ENCODE results near the gene STEAP1B. TPM values are rescaled to one million over a fixed set of nuclear protein-coding genes. Genes with fewer than 3 reads are reported as not detected.
"Not testable (repeated sequence)": the region's sequence is repeated elsewhere in the genome, so short reads cannot be mapped to it uniquely, and the experiment has no call there.

The STEAP1B gene
- total RNA-seq, result 24.5 and 33.4 TPM in 2 replicates

DNA sequence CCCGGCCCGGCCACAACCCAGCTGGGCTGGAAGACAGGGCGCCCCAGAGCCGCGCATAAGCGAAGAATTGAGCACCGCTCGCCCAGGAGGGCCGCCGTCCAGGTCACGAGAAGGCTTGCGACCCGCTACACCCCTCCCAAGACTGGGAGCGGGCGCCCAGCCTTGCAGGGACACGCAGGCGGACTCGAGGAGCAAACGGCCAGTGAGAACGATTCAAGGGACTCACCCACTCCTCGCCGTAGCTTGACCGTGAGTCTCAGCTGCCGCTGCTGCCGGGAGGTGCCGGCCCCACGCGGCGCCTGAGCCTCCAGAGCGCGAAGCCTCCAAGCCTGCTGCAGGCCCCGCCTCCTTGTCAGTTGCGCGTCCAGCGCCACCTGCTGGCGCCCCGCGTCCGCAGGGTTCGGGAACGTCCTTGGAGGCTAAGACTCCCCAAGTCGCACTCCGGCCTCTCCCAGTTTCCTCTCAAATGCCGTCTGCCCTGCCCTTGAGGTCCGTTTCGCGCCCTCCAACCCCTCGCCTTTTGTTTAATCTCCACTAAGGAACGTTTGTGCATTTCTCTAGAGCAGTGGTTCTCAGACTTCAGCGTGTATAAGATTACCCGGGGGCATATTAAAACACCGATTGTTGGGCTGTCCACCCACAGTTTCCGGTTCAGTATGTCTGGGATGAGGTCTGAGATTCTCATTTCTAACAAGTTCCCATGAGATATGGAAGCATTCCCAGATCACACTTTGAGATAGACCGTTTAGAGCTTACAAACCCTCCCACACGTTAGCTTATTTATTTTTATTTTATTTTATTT lies at the start of gene STEAP1B:
Gene STEAP1B (minus strand): TSS at position 301 of the 802 bp plus-strand sequence. CDS start 5,333 bp downstream, outside the sequence.
- peak; percentile 98 for DNase-seq

- DNase-seq, result no peak
Observed at GRCh38 chr7:22549051-22549450, 49.1 kb upstream of the STEAP1B start.

DNA sequence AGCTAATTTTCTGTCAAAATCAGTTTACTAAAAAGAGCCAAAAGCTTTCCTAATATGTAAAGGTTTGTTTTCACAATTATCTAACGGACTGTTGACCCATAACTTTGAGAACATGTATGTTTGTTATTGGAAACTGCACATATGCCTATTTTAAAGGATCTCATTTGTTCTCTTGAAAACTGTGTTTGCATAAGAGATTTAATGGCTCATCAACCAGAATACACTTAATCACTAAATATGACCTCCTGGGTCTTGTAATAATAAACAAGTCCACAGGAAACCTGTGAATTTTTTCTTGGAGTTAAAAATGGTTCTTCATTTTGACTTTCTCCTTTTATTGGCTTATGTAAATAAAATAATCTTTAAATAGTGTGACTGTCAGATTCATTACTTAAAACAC lies 48.3 kb upstream of the STEAP1B start:
- DNase-seq, result no peak

DNA sequence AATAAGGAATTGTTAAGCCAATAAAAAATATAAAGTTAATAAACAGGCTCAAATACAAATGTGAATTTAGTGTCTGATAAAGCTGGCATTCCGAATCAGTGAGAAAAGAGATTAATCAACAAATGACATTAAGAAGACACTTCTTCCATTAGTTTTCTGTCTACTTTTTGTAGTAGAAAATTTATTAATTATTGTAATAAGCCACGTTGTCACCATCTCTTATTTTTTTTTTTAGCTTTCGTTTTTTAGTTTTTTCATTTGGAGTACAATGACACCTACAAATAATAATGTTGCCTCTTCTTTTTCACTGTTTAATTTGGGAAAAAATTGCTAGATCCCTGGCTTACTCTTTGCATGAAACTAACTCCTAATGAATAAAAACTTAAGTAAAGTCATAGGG lies 46.8 kb upstream of the STEAP1B start:
- no peak for DNase-seq

- DNase-seq, result no peak
Observed at GRCh38 chr7:22545529-22545928, 45.5 kb upstream of the STEAP1B start.

- DNase-seq, result no peak
Observed at GRCh38 chr7:22544245-22544644, 44.3 kb upstream of the STEAP1B start.

- no peak for DNase-seq
Observed at GRCh38 chr7:22543169-22543568, 43.2 kb upstream of the STEAP1B start.

- no peak for DNase-seq
Observed at GRCh38 chr7:22542669-22543068, 42.7 kb upstream of the STEAP1B start.

- DNase-seq, result no peak
Observed at GRCh38 chr7:22542254-22542653, 42.3 kb upstream of the STEAP1B start.

DNA sequence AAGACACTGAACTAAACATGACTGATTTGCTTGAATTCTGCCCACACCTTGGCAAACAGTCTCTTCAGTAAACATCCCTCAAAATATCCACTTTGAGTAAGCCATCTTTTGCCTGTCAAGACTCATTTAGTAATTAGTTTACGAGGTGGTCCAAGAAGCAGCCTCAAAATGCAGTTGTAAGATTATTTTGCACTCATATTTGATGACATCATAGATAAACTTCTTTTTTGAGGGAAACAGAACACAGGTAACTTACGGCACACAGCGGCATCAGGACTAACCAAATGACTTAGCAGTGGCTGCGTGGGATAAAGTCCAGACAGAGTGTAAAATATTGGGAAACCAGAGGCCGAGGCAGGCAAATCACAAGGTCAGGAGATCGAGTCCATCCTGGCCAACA lies 41.8 kb upstream of the STEAP1B start:
- DNase-seq, result no peak

- not testable (repeated sequence) for DNase-seq
Observed at GRCh38 chr7:22528537-22528936, 28.5 kb upstream of the STEAP1B start.

DNA sequence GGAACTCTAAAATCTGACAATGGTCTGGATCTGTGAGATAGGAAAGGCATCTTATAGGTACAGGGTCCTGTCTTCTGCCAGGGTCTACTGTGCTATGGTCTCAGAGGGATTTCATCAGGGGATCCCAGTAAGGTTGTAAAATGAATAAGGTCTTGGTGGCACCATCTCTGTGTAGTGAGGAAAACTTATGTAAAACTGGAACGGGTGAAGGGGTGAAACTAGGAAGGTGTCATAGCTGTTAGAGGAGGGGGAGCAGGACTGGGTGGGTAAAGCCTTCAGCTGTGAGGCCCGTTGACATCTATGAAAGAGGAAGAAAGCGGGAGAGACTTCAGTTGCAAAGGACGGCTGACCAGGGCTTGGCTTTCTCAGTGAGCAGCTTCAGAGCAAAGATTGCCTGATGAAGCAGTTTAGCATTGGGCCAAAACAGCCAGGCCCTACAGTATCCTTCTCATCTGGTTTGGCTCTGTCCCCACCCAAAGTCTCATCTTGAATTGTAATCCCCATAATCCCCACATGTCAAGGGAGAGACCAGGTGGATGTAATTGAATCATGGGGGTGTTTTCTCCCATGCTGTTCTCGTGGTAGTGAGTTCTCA lies 24.5 kb upstream of the STEAP1B start:
- not testable (repeated sequence) for DNase-seq

GRCh38 chr7:22523478-22524352 lies 23.7 kb upstream of the STEAP1B start:
- DNase-seq, result peak; percentile 43

DNA sequence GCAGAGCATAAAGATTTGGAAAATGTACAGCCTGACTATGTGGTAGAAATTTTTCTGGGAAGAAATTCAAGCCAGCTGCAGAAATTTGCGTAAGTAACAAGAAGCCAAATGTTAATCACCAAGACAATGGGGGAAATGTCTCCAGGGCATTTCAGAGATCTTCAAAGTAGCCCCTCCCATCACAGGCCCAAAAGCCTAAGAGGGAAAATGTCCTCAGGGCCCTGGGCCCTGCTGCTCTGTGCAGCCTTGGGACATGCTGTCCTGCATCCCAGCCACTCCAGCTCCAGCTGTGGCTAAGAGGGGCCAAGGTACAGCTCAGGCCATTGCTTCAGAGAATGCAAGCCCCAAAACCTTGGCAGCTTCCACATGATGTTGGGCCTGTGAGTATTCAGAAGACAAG lies 19.6 kb upstream of the STEAP1B start:
- DNase-seq, result not testable (repeated sequence)

- not testable (repeated sequence) for DNase-seq
Observed at GRCh38 chr7:22516950-22517349, 17.0 kb upstream of the STEAP1B start.

- not testable (repeated sequence) for DNase-seq
Observed at GRCh38 chr7:22514963-22515362, 15.0 kb upstream of the STEAP1B start.

GRCh38 chr7:22507320-22507719 lies 7.3 kb upstream of the STEAP1B start:
- DNase-seq, result not testable (repeated sequence)

DNA sequence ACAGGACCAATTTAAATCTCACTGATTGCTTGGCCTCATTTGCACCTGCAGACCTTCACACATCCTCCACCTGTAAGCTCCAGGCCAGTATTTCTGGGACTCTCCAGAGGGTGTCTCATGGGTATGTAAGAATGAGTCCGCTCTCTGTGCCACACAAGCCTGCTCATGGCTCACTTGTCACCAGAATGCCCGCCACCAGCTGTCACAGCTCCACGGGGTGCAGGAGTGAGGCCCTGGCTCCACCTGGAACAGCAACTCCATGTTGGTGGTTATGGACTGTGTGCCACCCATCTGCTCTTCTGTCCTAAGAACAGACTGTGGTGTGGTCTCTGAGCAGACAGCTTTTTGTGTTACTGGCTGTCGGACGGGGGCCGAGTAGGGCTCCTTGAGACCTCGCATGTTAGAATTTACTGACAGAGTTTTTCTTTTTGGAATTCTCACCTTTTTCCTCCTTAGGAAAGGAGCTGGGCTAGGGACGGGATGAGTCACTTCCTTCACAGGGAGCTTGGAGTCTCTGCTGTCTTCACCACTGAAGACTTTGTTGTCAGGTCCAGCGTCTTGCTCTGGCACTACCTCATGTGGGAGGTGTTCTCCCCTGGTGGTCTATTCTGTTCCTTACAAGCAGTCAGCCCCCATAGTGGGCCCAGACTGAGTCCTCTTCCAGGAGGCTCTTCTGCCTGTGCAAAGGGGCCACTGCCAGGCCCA lies 6.5 kb upstream of the STEAP1B start:
- DNase-seq, result not testable (repeated sequence)

DNA sequence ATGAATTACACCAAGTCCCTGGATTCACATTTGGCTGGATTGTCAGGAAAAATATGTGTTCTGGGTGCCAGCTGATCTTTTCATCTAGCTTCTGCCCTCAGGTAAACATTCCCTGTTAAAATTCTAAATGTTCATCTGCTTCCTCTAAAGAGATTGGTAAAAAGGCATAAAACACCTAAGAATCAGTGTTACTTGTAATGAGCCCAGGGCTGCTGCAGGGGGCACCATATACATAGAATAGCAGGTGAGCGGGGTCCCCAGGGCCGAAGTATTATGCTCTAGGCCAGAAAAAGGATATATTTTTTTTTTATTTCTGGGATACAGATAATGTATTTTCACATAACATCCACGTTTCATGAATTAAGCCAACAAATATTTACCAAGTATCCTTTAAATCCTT lies 4.5 kb upstream of the STEAP1B start:
- DNase-seq, result not testable (repeated sequence)

GRCh38 chr7:22502104-22502503 lies 2.1 kb upstream of the STEAP1B start:
- DNase-seq, result not testable (repeated sequence)

DNA sequence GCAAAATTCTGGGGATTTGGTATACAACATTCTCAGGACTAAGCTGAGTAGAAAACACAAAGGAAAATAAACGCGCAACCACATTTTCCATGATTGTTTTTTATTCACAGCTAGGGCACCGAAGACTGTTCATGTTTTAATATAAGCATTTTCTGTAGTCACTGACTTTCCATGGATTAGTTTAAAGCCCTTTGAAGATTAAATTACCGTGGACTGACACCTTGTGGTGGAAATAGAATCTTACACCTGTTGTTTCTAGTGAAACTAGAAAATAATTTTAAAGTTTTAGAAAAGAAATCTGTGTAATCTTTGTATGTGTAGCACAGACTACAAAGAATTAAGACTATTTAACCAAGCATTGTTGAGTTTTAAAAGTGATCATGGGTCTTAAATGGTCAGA lies 1.3 kb upstream of the STEAP1B start:
- DNase-seq, result peak; percentile 69

DNA sequence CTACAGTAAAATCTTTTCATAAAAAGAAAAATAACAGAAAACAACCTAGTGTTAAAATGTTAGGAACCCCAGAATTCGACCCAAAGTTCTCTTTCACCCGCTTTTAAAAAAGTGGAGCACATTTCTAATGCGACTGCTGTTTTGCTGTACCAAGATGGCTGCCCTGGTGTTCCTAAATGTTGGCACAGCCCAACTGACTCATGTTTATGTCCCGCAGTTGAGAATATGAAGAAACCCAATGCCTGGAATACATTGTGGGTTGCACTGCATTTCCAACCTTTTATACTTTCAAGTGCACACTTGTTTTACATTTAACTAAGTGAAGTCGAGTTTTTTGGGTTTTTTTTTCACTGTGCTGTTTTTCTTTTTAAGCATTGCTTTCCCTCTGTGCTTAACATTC lies 944 bp downstream of the STEAP1B start:
- peak; percentile 58 for DNase-seq

DNA sequence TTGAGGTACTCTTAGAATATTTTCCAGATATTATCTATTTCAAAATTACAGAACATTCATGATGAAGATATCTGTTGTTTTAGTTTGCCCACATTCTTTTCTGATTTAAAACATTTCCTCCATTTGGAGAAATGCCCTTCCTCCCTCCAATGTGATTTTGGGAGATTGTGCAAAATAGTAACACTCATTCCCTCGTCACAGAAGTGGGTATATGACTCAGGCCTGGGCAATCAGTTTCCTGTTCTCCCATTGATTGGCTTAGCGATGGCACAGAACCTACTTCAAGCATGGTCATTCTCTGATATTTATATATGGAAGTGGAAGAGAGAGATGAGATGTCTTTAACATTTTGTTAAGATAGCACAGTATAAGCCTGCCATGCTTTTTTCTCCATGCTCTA lies 3.1 kb downstream of the STEAP1B start:
- peak; percentile 83 for DNase-seq
